Spinal cord (tissue), 10 donors: ENCODE measurements around the gene CYLD. TPM values are rescaled to one million over a fixed set of nuclear protein-coding genes. Genes with fewer than 3 reads are reported as not detected.
A peak's percentile ranks its signal among the peaks of the same experiment; 100 is the strongest.

ENCODE experiments used
- DNase-seq, 6 donors: peaks; one replicate each; pipeline versions ENCODE4 v3.0.0 to v3.0.0-alpha.2; 2013 to 2015; ENCODE audit warnings: low spot score in 6 of 6, low read depth in 4 of 6
- H3K27ac ChIP-seq: one replicate; pipeline ENCODE4 v1.5.1; 2013; ENCODE audit warnings: low read depth, low read length, control low read depth
- H3K27me3 ChIP-seq: one replicate; pipeline ENCODE4 v1.6.1; 2013; ENCODE audit warnings: low read length; ENCODE audit not compliant: control insufficient read depth, insufficient read depth
- H3K36me3 ChIP-seq: one replicate; pipeline ENCODE4 v1.6.1; 2013; ENCODE audit warnings: low read length; ENCODE audit not compliant: control insufficient read depth, insufficient read depth
- H3K4me1 ChIP-seq: one replicate; pipeline ENCODE4 v1.6.1; 2013; ENCODE audit warnings: low read length; ENCODE audit not compliant: control insufficient read depth, insufficient read depth
- H3K4me3 ChIP-seq: one replicate; pipeline ENCODE4 v1.5.1; 2013; ENCODE audit warnings: low read depth, low read length, control low read depth
- H3K9me3 ChIP-seq: one replicate; pipeline ENCODE4 v1.6.1; 2013; ENCODE audit warnings: low read length; ENCODE audit not compliant: control insufficient read depth, insufficient read depth
- WGBS: methylation state at CpG from one replicate; pipeline ENCODE4 v1.1.5; 2013; ENCODE audit warnings: missing lambda C conversion rate; ENCODE audit not compliant: insufficient coverage; 5-methylcytosine and 5-hydroxymethylcytosine counted together
- polyA plus RNA-seq, 2 donors: library from polyadenylated mRNA; unstranded; fragments of 120-200 nt; gene quantifications; one replicate each; pipeline ENCODE4 v1.2.1, GENCODE V29; 2013; ENCODE audit not compliant: insufficient read length in 2 of 2
- total RNA-seq, 2 donors: library from RNA; depleted of rRNA in 1 of 2; stranded (reverse); fragments of 120-200 nt in 1 of 2; fragments of >200 nt in 1 of 2; gene quantifications; one replicate each; pipeline versions ENCODE4 v1.2.3 to v1.2.4, GENCODE V29; 2013 to 2014
- donor health status: healthy.

The CYLD gene
- total and polyA plus RNA-seq, 4 donors: 28.4 to 65.8 (median 36.2) TPM

DNA sequence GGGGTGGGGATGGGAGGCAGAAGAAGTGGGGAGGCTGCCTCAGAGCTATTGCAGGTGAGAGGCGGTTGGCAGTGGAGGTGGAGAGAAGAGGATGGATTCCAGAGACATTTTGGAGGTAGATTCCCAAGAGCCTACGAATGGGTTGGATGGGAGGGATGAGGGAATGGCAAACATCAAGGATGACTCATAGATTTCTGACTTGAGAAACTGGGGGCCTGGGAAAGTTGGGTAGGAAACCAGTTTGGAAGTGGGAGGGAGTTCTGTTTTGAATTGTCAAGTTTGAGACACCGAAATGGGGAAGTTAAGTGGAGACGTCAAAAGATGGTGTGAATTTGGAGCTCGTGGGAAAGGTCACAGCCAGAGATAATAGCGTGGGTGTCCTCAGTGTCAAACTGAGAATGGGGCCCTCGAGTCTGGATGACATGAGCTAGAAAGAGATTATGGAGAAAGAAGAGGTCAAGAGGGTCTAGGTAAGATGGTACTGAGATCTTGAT is 6.2 kb upstream of the CYLD start:
- no peak overlapping the region for H3K4me3 ChIP-seq
- 86% methylated on average over 7 of the region's 7 CpGs for WGBS
- peaks cover 2% of the 10 kb centered on the region for H3K27me3 ChIP-seq
- H3K9me3 ChIP-seq: no peaks in the 10 kb centered on the region
- no peak overlapping the region for H3K27ac ChIP-seq
- no peak for DNase-seq
- peaks cover 9% of the 10 kb centered on the region for H3K4me1 ChIP-seq
- no peaks in the 10 kb centered on the region for H3K36me3 ChIP-seq

DNA sequence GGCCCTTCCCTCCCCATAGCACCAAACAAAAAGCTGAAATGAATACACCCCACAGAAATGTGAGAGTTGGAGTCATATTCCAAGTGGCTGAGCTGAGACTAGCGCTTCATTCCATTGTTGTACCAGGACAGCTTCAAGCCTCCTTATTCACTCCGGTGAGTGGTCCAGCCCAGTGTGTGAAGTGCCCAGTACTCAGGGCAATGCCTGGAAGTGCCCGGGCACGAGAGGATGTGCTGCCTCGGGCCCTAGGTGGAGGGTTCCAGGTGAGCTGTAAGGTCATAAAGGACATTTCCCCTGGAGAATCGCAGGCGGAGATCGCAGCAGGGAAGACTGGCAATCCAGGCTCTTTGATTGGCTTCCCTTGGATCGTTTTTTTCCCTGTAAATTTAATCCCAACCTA is 5.4 kb upstream of the CYLD start:
- peaks cover 2% of the 10 kb centered on the region for H3K27me3 ChIP-seq
- no peaks in the 10 kb centered on the region for H3K9me3 ChIP-seq
- no peak overlapping the region for H3K27ac ChIP-seq
- no peak for DNase-seq
- no peaks in the 10 kb centered on the region for H3K36me3 ChIP-seq
- WGBS: 88% methylated on average over 7 of the region's 9 CpGs
- H3K4me3 ChIP-seq: no peak overlapping the region
- H3K4me1 ChIP-seq: peaks cover 13% of the 10 kb centered on the region

DNA sequence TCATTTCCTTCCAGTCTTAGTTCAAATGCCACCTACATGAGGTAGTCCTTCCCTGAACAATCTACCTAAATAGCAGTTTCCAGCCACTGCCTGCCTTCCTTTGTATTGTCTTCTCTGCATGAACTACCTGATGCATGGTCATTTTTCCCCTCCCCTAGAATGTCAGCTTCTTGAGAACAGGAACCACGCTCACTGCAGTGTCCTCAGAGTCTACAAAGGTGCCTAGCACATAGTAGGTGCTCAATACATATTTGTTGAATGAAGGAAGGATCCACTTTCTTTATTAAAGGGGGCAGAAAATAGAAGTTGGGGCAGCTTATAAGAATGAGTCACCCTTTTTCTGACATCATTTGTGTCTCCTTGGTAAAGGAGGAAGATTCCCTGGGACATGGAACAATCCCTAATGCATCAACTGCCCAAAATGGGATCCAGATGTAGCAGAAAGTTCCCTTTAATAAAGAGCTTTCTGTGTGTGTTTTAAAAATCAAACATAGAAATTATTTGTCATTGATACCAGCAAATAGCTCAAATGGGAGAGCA is 4.4 kb upstream of the CYLD start:
- Histone ChIP-seq H3K36me3 (no peaks in the 10 kb centered on the region), H3K4me1 (peaks cover 6% of the 10 kb centered on the region), H3K9me3 (no peaks in the 10 kb centered on the region), H3K27ac (no peak overlapping the region), H3K27me3 (peaks cover 2% of the 10 kb centered on the region), H3K4me3 (no peak overlapping the region)
- no peak for DNase-seq
- no CpG with 5 or more reads among the region's 1 CpG for WGBS

DNA sequence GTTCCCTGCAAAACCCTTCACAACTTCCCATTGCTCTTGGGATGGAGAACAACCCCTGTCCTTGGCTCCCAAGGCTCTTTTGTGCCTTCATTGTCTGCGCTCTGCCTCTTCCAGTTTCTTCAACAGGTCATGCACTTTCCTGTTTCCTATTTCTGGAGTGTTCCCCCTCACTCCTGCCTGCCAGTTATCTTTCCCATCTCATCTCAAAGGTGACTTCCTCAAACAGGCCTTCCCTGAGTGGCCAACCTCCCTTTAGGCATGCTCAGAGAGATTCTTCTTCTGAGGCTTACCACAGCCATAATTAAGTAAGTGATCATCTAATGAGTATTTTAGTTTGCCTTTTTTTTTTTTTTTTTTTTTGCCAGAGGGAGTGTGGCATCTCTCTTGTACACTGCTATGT is 2.9 kb upstream of the CYLD start:
- Histone ChIP-seq H3K9me3 (no peaks in the 10 kb centered on the region), H3K4me3 (no peak overlapping the region), H3K27ac (no peak overlapping the region), H3K4me1 (peaks cover 10% of the 10 kb centered on the region), H3K27me3 (peaks cover 2% of the 10 kb centered on the region), H3K36me3 (no peaks in the 10 kb centered on the region)
- WGBS: 92% methylated on average over 1 of the region's 1 CpG
- DNase-seq: no peak

DNA sequence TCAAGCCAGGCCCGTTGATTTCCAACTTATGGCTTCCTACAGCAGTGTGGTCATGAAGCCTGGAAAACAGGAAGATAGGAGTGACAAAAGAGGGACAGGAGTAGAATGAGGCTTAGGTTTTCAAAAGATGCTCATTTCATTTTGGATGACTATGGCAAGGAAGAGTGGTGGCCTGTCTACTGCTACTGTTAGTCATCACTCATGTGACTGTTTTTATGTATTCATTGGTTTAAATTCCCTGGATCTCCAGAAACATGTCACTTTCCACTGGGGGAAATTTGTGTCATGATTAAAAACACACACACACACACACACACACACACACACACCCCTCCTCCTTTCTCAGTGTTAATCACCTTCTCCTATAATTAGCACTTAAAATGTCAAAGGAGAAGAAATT is 1.1 kb upstream of the CYLD start:
- Histone ChIP-seq H3K4me1 (peaks cover 10% of the 10 kb centered on the region), H3K4me3 (no peak overlapping the region), H3K27me3 (peaks cover 2% of the 10 kb centered on the region), H3K27ac (no peak overlapping the region), H3K36me3 (no peaks in the 10 kb centered on the region), H3K9me3 (no peaks in the 10 kb centered on the region)
- DNase-seq: no peak
- WGBS: 100% methylated on average over 1 of the region's 1 CpG

DNA sequence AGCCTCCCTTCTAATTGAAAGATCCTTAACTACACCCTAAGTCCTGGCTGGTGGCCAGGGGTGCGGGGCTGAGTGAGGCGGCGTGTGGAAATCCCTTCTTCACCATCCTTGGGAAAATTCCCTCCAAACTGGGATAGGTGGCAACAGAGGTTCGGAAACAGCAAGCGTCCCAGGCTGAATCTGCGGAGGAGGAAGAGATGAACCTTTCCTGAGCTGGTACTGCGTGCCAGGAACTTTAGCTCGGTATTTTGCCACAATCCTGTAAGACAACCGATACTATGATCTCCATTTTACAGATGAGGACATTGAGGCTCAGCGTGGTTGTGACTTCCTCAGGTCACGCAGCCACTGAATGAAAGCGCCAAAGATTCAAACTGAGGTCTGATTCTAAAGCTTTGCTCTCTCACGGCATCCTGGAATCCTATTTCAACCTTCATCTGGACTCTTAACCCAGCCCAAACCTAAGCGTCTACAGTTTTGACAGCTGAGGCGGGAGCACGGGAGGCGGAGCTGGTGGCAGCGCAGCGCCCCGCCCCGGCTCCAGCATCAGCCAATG is 583 bp upstream of the CYLD start:
- no peak for DNase-seq
- 13% methylated on average over 18 of the region's 21 CpGs for WGBS
- Histone ChIP-seq H3K4me1 (peaks cover 10% of the 10 kb centered on the region), H3K4me3 (peak overlapping the region; percentile 45), H3K9me3 (no peaks in the 10 kb centered on the region), H3K27me3 (peaks cover 2% of the 10 kb centered on the region), H3K36me3 (no peaks in the 10 kb centered on the region), H3K27ac (peak overlapping the region; percentile 60)

DNA sequence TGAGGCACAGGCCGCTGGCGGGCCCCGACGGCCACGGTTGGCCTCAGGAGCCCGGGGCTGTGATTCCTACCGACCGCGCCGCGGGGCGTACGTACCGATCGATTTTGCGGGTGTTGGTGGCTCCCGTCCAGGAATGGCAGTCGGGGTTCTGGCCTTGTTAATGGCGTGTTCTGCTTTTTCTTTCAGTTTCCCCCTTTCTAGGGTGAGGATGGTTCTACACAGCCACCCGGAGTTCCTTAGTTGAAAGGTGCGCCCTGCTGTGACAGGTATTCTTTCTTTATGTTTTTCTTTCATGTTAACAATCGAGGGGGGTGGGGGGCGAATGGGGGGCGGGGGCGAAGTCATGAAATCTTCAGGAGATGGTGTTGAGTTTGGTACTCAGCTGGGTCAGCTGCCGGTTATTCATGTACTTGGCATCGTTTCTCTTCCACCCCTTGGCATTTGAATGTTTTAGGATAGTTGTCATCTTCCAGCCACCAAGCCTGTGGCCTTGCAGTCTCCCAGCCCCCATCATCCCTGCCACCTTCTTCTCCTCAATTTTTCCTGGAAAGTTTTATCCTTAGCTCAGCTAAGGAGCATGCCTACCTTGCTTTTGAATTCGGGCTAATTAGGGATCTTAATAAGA is 802 bp downstream of the CYLD start:
- Histone ChIP-seq H3K4me3 (peak overlapping the region; percentile 76), H3K4me1 (peaks cover 10% of the 10 kb centered on the region), H3K36me3 (no peaks in the 10 kb centered on the region), H3K9me3 (no peaks in the 10 kb centered on the region), H3K27me3 (peaks cover 2% of the 10 kb centered on the region), H3K27ac (peak overlapping the region; percentile 25)
- WGBS: 0% methylated on average over 19 of the region's 28 CpGs
- peak in 2 of 6 donors; percentile 34 to 40 for DNase-seq

DNA sequence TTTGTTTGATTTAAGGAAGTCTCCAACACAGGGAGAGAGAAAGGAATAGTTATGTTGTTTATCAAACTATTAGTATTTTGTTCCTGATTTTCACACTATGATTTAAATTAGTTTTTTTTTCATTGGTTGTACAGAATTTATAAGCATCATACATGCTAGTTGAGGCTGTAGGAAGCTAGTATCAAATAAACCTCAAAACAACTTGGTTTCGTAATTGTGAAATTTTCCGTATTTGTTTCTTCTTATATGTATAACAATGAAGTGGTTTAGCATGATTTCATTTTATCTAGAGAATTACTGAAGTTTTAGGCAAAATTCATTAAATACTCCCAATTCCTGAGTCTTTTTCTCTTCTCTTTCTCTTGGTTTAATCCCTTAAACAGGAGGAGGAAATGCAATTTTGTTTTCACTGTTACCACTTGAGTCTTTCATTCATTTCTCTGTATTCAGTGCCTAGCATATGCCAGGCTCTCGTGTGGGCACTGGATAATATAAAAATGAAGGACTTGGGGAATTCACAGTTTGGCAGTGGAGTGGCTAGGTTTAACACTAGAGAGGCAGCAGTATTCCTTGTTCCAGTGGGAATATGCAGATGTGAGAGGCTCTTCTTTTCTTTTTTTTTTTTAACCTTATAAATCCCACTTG is 1.8 kb downstream of the CYLD start:
- Histone ChIP-seq H3K4me1 (peaks cover 10% of the 10 kb centered on the region), H3K27ac (no peak overlapping the region), H3K4me3 (no peak overlapping the region)

DNA sequence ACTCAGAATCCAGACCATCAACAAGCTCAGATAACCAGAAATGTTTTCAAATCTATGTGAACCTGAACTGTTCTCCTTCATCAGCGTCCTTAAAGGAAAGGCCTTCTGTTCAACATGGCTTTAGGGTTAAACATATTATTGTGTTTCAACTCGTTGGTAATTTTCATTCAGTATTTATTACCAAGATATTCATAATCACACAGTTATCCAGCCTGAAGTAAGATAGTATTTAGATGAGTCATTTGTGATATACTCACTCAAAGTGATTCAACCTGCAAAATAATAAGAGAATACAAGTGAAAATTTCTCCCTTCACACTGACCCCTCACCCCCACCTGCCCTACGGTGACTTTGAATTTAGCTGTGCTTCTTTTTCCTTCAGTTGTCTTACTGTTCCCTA is 3.0 kb downstream of the CYLD start:
- Histone ChIP-seq H3K36me3 (no peaks in the 10 kb centered on the region), H3K27ac (no peak overlapping the region), H3K9me3 (no peaks in the 10 kb centered on the region), H3K4me3 (no peak overlapping the region), H3K27me3 (no peaks in the 10 kb centered on the region), H3K4me1 (peaks cover 10% of the 10 kb centered on the region)
- WGBS: no CpG with 5 or more reads among the region's 3 CpGs
- DNase-seq: no peak

More for the DNA sequence above, 1.8 kb downstream of the CYLD start:
- WGBS: 75% methylated on average over 1 of the region's 3 CpGs
- no peak for DNase-seq
- no peaks in the 10 kb centered on the region for H3K27me3 ChIP-seq
- H3K36me3 ChIP-seq: no peaks in the 10 kb centered on the region
- H3K9me3 ChIP-seq: no peaks in the 10 kb centered on the region
